Measurements from ENCODE around the gene RNU6-8. TPM values are rescaled to one million over a fixed set of nuclear protein-coding genes. Genes with fewer than 3 reads are reported as not detected.

RNU6-8 gene
- total RNA-seq, 2 experiments from 2014 or later, result not detected

- H3K27me3 Mint-ChIP-seq, result no peaks in the 10 kb centered on the region
- DNase-seq, result no peak
- no peaks in the 10 kb centered on the region for H3K36me3 Mint-ChIP-seq
- POLR2A ChIA-PET, result no interaction called here
- no peak overlapping the region for H3K4me3 Mint-ChIP-seq
- peaks cover 1% of the 10 kb centered on the region for H3K9me3 Mint-ChIP-seq
- H3K4me1 Mint-ChIP-seq, result peaks cover 7% of the 10 kb centered on the region
- no peak overlapping the region for H3K27ac Mint-ChIP-seq
- no peak for ATAC-seq (ENCODE audit: low read depth)
Measured at GRCh38 chr14:32167907-32168306, 35.2 kb downstream of the RNU6-8 start.

DNA sequence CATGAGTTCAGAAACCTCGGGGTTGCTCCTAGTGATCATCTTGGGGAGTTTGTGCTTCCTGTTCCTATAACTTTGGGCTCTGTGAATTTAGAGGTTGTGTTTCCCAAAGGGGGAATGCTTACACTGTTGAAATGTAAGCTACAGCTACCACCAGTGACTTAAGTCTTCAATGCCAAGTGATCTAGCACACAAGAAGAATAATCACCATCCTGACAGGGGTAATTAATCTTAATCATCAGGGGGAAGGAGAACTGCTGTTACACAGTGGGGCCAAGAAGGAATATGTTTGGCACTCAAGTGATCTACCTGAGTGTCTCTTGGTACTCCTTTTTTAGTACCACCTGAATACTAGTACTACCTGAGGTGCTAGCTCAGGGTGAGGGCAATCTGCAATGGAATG, 36.1 kb downstream of the RNU6-8 start:
- H3K27me3 Mint-ChIP-seq, result peaks cover 2% of the 10 kb centered on the region
- peaks cover 7% of the 10 kb centered on the region for H3K4me1 Mint-ChIP-seq
- no peak overlapping the region for H3K27ac Mint-ChIP-seq
- no peaks in the 10 kb centered on the region for H3K36me3 Mint-ChIP-seq
- ATAC-seq (ENCODE audit: low read depth), result no peak
- POLR2A ChIA-PET, result no interaction called here
- peaks cover 1% of the 10 kb centered on the region for H3K9me3 Mint-ChIP-seq
- DNase-seq, result no peak
- no peak overlapping the region for H3K4me3 Mint-ChIP-seq

- no peak for DNase-seq
- Mint-ChIP-seq H3K27ac (no peak overlapping the region), H3K36me3 (no peaks in the 10 kb centered on the region), H3K4me1 (peaks cover 7% of the 10 kb centered on the region), H3K27me3 (peaks cover 2% of the 10 kb centered on the region), H3K9me3 (peaks cover 1% of the 10 kb centered on the region), H3K4me3 (no peak overlapping the region)
- no peak for ATAC-seq (ENCODE audit: low read depth)
- POLR2A ChIA-PET, result no interaction called here
Measured at GRCh38 chr14:32166029-32166428, 37.0 kb downstream of the RNU6-8 start.

Other genes with a start within 250 kb of the RNU6-8 start
- gene ARHGAP5, start 126.0 kb downstream of the RNU6-8 start, total RNA-seq, result 10 to 100 TPM; 42.5 to 49.4 TPM
- gene RNU6-7, start 1.2 kb downstream of the RNU6-8 start, total RNA-seq, result not detected
- gene AKAP6, start 126.0 kb upstream of the RNU6-8 start, total RNA-seq, result 1 to 10 TPM in 1 of 2 experiments, under 1 TPM in 1; 1.00 to 1.8 TPM

Measured in activated naive CD8-positive, alpha-beta T cell treated with anti-CD3 and anti-CD28 coated beads, Interleukin-2, amount 10 ng/mL, durations not matched to agents 7 days and 5 days (primary cell).